Measurements from ENCODE around the gene TGFB2.

TGFB2 gene

DNA sequence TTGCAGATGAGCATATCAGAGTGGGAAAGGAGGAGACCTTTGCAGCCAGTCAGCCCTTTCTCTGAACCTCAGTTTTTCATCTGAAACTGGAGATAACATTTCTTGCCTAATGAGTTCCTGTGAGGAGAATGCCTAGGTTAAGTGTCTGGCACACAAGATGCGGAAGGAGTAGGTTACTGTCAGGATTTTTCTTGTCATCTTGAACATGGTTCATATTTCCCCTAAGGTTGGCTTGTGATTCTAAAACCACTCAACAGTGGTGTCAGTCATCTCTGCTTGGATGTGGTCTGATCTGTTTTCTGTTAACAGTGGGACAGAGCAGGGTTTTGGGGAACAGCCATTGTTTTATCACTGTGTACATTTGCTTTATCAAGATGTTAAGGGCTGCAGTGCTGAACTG lies 70.6 kb downstream of the TGFB2 start:
- TF ChIP-seq, protein P1, sequence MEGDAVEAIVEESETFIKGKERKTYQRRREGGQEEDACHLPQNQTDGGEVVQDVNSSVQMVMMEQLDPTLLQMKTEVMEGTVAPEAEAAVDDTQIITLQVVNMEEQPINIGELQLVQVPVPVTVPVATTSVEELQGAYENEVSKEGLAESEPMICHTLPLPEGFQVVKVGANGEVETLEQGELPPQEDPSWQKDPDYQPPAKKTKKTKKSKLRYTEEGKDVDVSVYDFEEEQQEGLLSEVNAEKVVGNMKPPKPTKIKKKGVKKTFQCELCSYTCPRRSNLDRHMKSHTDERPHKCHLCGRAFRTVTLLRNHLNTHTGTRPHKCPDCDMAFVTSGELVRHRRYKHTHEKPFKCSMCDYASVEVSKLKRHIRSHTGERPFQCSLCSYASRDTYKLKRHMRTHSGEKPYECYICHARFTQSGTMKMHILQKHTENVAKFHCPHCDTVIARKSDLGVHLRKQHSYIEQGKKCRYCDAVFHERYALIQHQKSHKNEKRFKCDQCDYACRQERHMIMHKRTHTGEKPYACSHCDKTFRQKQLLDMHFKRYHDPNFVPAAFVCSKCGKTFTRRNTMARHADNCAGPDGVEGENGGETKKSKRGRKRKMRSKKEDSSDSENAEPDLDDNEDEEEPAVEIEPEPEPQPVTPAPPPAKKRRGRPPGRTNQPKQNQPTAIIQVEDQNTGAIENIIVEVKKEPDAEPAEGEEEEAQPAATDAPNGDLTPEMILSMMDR (IDR thresholded peaks at IDR 0.05; ENCODE audit: insufficient read depth, low read length, poor library complexity, severe bottlenecking): no peak
- DNase-seq (ENCODE audit: extremely low read depth, insufficient read length): no peak
- Histone ChIP-seq H3K4me3 (replicated peaks; ENCODE audit: low read depth, low read length) (no peak overlapping the region), H3K36me3 (ENCODE audit: control insufficient read depth, insufficient read depth, low read length) (no peaks in the 10 kb centered on the region), H3K27me3 (replicated peaks; ENCODE audit: control insufficient read depth, insufficient read depth, low read length) (no peaks in the 10 kb centered on the region; the same call in 1 of the 2 replicates)

DNA sequence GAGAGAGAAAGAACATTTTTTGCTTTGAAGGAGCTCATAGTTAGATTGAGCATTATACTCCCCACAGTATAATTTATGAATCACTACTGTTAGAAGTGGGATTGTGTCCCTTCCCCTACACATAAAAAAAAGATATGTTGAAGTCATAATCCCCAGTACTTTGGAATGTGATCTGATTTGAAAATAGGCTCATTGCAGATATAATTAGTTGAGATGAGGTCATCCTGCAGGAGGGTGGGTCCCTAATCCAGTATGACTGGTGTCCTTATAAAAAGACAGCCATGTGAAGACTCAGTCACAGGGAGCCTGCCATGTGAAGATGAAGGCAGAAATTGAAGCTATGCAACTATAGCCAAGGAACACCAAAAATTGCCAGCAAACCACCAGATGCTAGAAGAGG lies 76.4 kb downstream of the TGFB2 start:
- TF ChIP-seq, protein P1 (IDR thresholded peaks at IDR 0.05; ENCODE audit: insufficient read depth, low read length, poor library complexity, severe bottlenecking): no peak
- no peak for DNase-seq (ENCODE audit: extremely low read depth, insufficient read length)
- Histone ChIP-seq H3K4me3 (replicated peaks; ENCODE audit: low read depth, low read length) (no peak overlapping the region), H3K27me3 (replicated peaks; ENCODE audit: control insufficient read depth, insufficient read depth, low read length) (no peaks in the 10 kb centered on the region), H3K36me3 (ENCODE audit: control insufficient read depth, insufficient read depth, low read length) (no peaks in the 10 kb centered on the region)

DNA sequence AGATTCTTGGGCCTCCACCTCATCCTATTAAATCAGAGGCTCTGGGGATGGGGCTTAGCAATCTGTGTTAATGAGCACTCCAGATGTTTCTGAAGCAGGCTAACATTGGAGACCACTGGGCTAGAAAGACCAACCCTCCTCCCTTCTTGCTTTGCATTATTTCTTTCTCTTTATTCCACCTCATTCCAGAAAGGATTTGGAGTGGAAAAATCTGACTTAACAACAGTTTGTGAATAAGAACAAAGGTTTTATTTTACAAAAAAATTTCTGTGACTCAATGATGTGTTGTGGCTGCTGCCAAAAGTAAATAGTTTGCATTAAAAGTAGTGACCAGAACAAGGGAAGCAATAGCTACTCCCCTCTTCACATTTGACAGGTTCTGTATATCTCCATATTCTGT lies 79.4 kb downstream of the TGFB2 start:
- H3K27me3 ChIP-seq (replicated peaks; ENCODE audit: control insufficient read depth, insufficient read depth, low read length): no peaks in the 10 kb centered on the region
- TF ChIP-seq, protein P1 (IDR thresholded peaks at IDR 0.05; ENCODE audit: insufficient read depth, low read length, poor library complexity, severe bottlenecking): no peak
- no peaks in the 10 kb centered on the region for H3K36me3 ChIP-seq (ENCODE audit: control insufficient read depth, insufficient read depth, low read length)
- H3K4me3 ChIP-seq (replicated peaks; ENCODE audit: low read depth, low read length): no peak overlapping the region
- DNase-seq (ENCODE audit: extremely low read depth, insufficient read length): no peak

DNA sequence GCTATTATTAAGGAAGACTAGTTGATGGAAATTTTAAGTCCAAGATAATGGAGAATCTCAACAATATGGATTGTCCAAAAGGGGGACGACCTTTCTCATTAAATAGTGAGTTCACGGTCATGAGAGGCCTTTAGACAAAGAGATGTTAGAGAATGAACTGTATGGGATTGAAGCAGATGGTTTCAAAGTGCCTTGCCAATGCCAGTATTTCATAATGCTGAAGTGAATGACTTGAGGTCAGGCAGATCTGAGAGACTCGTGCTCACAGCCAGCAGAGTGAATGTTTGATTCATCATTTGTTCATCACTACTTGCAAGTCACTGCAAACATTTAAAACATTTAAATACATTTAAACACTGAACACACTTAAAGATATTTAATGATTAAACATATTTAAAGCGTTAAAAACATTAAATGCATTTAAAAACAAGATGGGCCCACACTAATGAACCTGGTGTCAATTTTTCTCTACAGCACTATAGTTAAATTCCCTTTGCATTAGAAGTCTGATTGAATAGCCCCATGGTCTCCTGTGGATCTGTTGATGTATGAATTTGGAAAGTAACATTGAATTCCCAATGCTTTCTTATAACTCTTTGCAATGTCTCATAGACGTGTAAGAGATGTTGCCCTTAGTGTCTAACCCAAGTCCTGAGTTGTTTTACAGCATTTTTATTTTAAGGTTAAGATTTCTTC lies 80.7 kb downstream of the TGFB2 start:
- H3K36me3 ChIP-seq (ENCODE audit: control insufficient read depth, insufficient read depth, low read length): no peaks in the 10 kb centered on the region
- no peak overlapping the region for H3K4me3 ChIP-seq (replicated peaks; ENCODE audit: low read depth, low read length)
- H3K27me3 ChIP-seq (replicated peaks; ENCODE audit: control insufficient read depth, insufficient read depth, low read length): no peaks in the 10 kb centered on the region
- DNase-seq (ENCODE audit: extremely low read depth, insufficient read length): no peak
- TF ChIP-seq, protein P1 (IDR thresholded peaks at IDR 0.05; ENCODE audit: insufficient read depth, low read length, poor library complexity, severe bottlenecking): no peak

DNA sequence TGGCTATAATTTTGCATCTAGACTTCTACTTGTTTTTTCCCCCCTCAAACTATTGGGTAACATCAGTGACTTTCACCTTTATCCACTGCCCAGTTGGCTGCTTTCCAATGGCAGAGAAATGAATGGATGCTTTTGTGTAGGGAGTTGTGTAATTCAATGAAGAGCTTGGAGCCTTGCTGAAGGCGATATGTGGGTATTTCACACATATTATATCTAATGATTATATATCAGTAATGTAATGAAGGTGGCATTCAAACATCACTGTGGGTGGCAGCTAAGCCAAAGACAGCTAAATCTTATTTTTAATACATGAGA lies 81.2 kb downstream of the TGFB2 start:
- TF ChIP-seq, protein P1 (IDR thresholded peaks at IDR 0.05; ENCODE audit: insufficient read depth, low read length, poor library complexity, severe bottlenecking): no peak
- Histone ChIP-seq H3K36me3 (ENCODE audit: control insufficient read depth, insufficient read depth, low read length) (no peaks in the 10 kb centered on the region), H3K27me3 (replicated peaks; ENCODE audit: control insufficient read depth, insufficient read depth, low read length) (no peaks in the 10 kb centered on the region), H3K4me3 (replicated peaks; ENCODE audit: low read depth, low read length) (no peak overlapping the region)
- no peak for DNase-seq (ENCODE audit: extremely low read depth, insufficient read length)

DNA sequence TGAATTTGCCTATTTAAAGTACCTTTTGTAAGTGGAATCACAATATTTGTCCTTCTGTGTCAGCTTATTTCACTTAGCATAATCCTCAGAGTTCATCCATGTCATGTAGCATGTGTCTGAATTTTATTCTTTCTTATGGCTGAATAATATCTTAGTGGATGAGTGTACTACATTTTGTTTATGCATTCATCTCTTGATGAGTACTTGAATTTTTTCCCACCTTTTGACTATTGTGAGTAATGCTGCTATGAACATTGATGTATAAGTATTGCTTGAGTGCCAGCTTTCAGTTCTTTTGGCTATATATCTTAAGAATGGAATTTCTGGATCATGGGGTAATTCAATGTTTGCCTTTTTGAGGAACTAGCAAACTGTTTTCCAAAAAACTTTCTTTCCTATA lies 84.2 kb downstream of the TGFB2 start:
- TF ChIP-seq, protein P1 (IDR thresholded peaks at IDR 0.05; ENCODE audit: insufficient read depth, low read length, poor library complexity, severe bottlenecking): no peak
- no peak for DNase-seq (ENCODE audit: extremely low read depth, insufficient read length)
- H3K27me3 ChIP-seq (replicated peaks; ENCODE audit: control insufficient read depth, insufficient read depth, low read length): no peaks in the 10 kb centered on the region
- H3K36me3 ChIP-seq (ENCODE audit: control insufficient read depth, insufficient read depth, low read length): no peaks in the 10 kb centered on the region
- no peak overlapping the region for H3K4me3 ChIP-seq (replicated peaks; ENCODE audit: low read depth, low read length)
